Hematopoietic multipotent progenitor cell (in vitro differentiated cells): ENCODE measurements around the gene CAMK1. TPM values are rescaled to one million over a fixed set of nuclear protein-coding genes. Genes with fewer than 3 reads are reported as not detected.

Experiments used
- DNase-seq, 3 donors: peaks; one replicate each; pipeline ENCODE4 v3.0.0-alpha.2; 2011 to 2015; ENCODE audit warnings: low read depth in 2 of 3, low spot score in 2 of 3
- total RNA-seq: library from RNA; depleted of rRNA; stranded (reverse); fragments of >200 nt; gene quantifications from one replicate; pipeline ENCODE4 v1.2.3, GENCODE V29; 2012

Gene CAMK1
- total RNA-seq: 1.1 TPM

DNA sequence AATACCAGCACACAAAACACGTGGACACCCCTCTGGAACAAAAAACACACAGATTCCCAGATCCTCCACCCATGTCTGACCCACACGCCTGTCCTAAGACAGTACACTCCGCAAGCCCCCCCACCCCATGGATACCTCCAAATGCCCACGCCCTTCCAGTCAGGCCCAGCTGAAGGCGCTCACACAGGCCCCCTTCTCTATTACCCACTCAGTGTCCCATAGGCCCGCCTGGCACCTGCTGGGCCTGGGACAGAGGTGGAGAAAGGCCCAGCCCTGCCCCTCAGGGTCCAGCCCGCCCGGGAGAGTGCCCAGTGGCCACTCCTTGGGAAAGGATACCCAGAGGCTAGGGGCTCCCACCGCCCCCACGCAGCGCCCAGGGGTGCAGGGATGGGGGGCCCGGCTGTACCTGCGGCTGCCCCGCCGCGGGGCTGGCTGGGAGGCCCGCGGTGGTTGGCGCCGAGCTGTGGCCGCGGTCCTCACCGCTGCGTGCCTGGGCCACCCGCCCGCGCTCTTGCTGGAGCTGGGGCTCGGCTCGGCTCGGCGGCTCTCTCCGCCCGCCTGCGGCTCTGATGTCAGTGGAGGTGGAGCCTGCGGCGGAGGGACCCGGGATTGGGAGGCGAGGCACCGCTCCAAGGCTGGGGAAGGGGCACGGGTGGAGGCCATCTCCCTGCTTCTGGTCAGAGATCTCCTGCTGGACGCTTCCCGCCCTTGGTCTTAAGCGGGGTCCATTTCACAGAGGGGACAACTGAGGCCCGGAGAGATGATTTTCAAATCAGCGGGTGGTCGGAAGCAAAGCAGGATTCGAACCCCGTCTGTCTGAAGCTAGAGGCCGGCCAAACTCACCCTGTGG lies at the start of gene CAMK1:
CAMK1 (minus strand) TSS at position 522 of the 850 bp plus-strand sequence. CDS start 2,198 bp downstream, outside the sequence.
- DNase-seq: peak in 2 of 3 donors; percentile 44 to 56

DNA sequence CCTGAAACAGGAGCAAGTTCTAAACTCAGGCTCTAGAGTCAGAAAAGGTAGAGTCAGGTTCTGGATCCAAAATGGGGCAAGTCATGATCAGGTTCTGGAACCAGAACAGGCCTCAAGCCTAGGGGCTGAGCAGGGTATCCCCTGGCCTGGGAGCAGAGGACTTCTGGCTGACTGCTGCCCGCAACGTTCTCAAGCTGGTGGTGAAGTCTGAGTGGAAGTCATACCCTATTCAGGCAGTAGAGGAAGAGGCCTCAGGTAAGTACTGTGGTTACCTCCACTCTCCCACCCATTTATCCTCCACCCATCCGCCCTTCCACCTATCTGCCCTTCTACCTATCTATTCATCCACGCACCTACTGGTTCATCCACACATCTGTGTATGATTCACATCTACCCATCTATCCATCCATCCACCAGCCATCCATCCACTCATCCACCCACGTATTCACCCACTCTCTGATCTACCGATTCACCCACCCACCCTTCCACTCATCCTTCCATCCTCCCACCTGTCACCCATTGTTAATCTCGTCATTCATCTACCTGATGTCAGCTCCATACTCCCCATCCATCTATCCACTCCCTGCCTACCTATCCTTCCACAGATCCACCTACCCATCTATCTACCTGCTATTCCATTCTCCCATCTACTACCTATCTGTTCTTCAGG lies 49.1 kb upstream of the CAMK1 start:
- no peak for DNase-seq

DNA sequence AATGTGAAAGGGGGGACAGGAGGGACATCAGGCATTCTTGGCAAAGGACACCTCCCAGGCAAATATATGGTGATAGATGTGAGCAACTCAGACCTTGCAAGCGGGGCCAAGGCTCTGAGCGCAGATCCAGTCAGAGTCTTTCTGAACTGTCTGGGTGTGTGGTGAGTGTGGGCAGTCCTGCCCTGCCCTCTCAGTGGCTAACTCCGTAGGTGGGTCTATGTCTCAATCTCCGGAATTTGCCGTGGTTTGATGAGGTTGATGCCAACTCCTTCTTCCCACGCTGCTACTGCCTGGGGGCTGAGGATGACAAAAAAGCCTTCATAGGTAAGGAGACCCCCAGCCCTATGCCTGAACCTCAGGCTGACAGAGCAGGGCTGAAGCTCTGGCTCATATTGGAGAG lies 47.7 kb upstream of the CAMK1 start:
- DNase-seq: no peak

DNA sequence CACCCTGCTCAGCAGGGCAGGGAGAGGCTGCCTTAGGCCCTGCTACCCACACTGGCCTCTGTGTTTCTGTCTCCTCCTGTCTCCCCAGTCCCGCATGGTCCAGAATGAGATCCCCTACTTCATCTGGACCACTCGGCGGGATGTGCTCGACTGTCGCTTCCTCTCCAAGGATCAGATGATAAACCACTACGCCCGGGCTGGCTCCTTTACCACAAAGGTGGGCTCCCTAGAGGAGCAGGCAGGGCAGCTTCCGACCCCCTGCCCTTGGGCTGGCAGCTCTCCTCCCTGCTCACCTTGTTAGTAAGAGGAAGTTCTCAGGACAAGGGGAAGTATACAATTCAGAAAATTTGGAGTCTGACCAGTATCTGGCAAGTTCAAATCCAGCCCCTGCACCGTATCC lies 46.2 kb upstream of the CAMK1 start:
- DNase-seq: no peak

DNA sequence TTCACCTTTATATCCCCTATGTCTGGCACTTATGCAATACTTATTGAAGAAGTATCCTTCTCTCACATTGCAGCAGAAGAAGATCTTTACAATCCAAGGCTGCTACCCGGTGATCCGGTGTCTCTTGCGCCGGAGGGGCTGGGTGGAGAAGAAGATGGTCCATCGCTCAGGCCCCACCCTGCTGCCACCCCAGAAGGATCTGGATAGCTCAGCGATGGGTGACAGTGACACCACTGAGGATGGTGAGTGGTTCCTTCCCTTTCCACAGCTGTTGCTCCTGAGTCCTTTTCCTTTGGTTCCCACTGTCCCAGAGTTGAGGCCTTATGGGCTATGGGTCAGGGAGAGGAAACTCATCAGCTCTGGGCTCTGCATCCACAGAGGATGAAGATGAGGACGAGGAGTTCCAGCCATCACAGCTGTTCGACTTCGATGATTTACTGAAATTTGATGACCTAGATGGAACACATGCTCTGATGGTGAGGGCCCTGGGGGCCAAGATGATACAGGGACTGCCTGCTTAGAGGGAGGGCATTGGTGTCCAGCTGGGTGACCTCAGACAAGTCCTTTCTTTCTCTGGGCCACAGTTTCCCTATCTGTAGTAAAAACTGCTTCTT lies 43.2 kb upstream of the CAMK1 start:
- DNase-seq: no peak

DNA sequence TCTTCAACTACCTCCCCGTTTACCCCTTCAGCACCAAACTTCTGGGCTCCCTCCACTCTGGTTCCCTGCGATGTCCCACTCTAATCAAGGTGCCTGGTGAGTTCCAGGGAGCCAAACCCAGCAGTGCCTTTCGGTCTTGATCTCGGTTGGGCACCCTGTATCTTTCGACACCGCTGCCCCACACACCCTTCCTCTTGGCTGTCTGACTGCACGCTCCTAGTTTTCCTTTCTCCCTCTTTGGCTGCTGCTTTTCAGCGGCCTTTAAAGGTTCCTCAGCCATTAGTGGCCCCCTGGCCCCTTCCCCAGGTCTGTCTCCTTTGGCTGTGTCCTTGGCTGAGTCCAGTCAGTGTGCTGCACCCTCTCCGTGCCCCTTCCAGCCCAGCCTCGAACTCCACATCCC lies 41.1 kb upstream of the CAMK1 start:
- DNase-seq: no peak

DNA sequence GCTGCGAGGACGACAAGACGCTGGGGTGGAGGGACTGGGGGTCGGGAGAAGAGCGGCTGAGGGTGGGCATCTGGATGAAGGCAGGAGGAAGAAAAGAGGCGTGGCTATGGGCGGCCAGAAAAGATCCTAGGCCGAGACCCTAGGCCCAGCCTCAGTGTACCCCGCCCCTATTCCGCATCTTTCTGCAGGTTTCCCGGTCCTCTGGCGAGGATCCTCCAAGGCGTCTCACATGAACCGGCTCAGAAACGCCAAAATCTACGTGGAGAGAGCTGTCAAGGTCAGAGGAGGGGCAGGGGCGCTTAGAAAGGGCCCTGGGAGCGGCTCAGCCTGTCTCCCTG lies 40.7 kb upstream of the CAMK1 start:
- no peak for DNase-seq

DNA sequence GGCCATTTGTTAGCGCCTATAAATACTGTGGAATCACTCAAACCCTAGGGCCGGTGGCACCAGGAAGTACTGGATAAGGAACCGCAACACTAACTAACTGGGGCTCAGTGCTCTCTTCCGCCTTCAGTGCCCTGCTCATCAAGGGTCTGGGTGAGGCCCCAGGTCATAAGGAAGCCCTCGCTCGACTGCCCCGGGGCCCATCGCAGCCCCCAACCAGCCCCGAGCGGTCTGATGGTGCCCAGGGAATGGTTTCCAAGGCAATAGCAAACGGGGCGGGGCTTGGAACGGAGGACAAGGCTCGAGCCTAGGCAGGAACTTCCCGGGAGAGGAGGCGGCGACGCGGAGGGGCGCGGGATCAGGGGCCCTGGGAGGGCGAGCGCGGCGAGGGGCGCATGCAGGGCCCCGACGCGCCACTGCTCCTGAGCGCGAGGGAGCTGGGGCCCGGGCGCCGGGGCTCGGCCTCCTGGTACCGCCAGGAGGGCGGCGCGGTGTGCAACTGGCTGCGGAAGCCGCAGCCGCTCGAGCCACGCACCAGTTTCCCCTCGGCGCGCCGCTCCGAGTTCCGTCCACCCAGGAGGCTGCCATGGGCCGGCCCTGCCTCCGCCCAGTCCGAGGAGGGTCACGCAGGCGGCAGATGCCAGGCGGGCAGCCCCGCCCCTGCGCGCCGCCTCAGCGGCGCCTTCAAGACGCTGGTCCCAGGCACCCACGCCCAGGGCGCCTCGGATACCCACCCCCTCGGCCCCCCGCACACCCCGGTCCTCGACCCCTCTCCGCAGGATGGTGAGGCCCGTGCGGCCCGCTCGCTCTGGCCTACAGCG lies 40.1 kb upstream of the CAMK1 start, which contains the start of gene TTLL3:
TTLL3 (plus strand) TSS at position 648 of the 818 bp plus-strand sequence. CDS start 400 bp downstream, outside the sequence.
- peak; percentile 37 to 57 (median 40) for DNase-seq

DNA sequence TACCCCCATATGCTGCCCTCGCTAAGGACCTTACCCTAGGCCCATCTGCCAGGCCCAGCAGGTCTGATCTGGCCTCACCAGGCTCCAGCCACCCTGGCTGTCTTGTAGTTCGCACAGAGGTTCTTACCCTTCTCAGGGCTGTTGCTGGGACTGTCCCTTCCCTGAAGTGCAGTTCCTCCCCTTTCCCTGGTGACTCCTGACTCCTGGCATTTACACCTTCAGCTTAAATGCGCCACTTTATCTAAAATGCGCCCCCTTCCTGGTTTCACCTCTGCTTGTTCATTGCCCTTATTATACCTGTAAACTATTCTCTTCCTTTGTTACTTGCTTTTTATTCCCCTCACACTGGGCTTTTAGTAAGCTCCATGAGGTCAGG lies 39.5 kb upstream of the CAMK1 start:
- DNase-seq: no peak

DNA sequence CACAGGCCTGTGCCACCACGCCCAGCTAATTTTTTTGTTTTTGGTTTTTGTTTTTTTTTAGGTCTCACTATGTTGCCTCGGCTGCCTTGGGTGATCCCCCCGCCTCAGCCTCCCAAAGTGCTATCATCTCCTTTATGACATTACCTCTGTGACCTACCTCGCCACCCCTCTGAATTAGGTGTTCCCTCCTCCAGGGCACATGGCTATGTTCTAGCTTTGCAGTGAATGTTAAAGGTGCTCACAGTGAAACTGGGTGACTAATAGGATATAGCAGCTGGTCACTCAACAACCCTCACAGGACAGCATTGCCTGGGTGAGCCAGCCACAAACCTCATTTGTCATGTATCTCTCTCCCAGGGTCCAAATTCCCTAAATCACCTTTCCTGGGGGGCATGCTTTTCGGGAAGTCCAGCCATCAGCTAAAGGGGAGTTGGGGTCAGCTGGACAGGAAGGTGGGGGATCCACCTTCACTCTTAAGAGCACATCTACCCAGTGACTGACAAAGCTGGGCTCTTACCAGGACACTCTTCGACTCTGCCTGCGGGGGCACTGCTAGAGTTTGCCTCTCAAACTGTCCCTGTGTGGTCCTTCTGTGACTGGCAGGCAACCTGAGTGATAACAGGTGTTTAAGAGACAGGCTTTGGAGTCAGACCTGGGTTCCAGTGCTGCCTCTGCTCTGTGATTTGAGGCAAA lies 38.7 kb upstream of the CAMK1 start:
- peak; percentile 22 to 60 (median 42) for DNase-seq

DNA sequence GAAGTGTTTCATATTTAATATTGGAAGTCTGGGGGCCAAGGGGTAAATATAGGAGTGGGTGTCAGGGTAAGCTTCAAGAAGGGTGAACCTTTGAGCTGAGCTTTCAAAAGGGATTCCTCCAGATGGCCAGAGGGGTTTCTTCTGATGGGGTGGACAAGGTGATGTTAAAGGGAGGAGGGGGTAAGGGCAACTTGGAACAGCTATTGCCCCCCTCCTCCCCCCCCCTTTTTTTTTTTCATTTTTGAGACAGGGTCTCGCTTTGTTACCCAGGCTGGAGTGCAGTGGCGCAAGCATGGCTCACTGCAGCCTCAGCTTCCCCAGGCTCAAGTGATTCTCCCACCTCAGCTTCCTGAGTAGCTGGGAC lies 38.2 kb upstream of the CAMK1 start:
- DNase-seq: no peak

DNA sequence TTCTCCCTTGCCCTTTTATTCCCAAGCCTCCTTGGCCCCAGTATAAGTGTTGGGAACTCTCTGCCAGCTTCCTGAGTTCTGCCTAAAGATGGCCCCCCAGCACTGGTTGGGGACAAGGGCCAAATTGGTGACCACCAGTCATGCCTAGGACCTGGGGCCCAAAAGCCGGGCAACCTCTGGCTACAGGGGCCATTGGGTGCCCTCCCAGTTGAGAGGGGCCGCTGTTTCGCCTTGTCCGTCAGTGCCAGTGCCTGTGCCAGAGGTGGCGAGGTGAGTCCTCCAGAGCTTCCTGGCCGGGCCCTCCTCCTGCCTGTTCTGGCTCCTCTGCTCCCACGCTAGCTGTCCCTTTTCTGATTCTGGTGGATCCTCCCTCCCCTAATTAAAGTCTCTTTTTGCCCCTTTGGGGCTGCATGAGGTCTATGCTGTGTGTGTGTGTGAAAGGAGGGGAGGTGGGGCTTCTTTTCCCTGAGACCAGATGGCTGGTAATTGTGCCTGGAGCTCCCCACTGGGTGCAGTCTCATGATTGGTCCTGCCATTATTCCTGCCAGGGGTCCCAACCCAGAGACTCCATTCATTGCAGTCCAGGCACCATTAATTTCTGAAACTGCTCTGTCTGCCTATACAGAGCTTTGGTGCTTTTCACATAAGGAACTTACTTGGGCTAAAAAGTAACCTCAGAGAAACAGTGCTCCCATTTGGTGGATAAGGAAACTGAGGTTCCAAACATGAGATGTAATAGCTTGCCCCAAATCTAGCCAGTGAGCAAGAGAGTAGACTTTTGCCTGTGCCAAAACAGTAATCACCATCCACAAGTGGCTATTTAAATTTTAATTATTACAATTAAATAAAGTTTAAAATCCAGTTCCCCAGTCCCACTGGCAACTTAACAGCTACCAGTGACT lies 37.2 kb upstream of the CAMK1 start:
- no peak for DNase-seq

DNA sequence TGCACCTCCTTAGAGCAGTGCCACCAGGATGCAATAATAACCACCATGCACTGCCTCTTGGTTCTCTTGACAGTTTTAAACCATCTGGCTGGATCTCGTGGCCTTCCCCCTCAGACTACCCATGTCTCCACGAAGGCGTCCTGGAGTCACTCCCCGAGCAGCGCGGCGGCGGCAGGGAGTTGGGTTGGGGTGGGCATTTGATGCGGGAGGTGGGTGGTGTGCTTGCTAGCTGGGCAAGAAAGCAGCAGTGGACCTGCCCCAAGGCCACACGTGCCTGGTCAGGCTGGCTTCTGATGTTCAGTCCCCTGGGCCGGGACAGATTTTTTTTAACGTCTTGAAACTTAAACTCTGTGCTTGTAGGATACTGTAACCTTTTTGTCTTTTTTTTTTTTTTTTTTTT lies 36.4 kb upstream of the CAMK1 start:
- no peak for DNase-seq

DNA sequence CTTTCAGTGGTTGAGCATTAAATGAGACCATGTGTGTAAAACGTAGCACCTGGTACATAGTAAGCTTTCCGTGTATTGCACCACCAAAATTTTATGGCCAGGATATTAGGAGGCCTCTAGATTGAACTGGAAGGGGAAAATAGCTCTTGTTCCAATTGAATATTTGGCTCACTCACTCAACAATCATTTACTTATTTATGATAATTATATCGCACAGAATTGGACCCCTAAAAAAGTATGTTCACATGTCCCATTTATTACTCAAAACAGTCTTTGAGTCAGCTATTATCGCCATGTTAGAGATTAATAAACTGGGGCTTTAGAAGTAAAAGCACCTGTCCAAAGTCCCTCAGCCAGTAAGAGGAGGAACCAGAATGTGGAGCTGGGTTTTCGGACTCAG lies 35.2 kb upstream of the CAMK1 start:
- DNase-seq: no peak

DNA sequence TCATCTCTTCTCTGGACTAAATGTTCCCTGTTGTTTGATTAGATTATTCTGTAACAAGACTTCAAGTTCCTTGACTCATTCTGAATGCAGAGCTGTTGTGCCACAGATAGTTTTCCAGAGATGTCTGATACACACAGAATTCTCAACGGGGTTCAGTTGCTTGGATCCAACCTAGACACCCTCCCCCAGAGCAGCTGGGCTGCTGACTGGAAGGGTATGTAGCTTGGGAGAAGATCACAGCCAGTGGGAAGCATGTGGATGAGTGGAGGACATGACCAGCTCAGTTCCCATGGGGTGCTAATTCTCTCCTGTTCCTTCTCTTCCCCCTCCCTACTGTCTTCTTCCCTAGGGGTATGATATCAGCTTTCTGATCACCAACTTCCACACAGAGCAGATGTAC lies 33.7 kb upstream of the CAMK1 start:
- DNase-seq: no peak

DNA sequence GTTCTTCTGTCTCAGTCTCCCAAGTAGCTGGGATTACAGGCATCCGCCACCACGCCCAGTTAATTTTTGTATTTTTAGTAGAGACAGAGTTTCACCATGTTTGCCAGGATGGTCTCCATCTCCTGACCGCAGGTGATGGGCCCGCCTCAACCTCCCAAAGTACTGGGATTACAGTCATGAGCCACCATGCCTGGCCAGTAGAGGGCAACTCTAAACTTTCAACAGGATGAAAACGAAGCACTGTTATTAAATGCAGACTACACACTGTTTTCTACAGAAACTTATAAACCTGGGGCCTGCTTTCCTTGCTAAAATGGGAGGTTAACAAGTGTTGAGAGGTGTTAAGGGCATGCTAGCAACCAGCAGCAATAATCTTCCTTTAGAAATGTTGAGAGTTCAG lies 30.8 kb upstream of the CAMK1 start:
- no peak for DNase-seq

DNA sequence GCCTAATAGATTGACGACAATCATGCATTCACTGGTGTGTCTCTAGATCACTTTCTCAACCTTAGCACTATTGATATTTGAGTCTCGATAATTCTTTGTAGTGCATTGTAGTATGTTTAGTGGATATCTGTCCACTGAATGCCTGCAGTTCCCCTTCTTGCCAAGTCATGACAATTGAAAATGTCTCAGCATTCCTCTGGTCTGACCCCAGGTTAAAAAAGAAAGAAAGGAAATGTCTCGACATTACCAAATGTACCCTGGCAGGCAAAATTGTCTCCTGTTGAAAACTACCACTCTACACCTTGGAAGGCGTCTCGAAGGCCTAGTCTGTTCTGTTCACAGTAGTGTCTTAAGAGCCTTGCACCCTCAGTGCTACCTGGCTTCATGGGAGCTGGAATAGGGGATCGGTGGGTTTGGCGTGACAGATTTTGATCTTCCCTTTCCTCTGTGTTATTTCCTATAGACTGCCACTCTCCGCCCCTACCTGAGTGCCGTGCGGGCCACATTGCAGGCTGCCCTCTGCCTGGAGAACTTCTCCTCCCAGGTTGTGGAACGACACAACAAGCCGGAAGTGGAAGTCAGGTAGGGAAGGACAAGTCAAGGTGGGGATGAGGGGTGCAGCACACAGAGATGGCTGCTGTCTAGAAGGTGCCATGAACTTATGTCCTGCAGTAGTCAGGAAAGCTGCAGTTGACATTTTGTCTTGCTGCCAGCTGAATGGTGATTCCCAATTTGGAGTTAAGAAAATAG lies 27.6 kb upstream of the CAMK1 start:
- DNase-seq: no peak

DNA sequence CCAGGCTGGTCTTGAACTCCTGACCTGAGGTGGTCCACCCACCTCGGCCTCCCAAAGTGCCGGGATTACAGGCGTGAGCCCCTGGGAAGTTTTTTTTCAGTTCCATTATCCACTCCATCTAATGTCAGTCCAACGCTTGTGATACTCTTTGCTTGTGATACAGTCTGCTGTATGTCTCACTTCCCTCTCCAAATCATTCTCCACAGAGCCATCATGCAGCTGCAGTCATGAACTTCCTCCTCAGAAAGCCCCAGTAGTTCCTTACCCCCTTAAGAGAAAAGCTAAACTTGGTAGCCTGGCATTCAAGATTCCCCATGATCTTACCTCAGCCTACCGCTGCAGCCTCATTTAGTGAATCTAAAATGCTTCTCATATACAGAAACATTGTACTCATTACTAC lies 25.5 kb upstream of the CAMK1 start:
- DNase-seq: no peak

DNA sequence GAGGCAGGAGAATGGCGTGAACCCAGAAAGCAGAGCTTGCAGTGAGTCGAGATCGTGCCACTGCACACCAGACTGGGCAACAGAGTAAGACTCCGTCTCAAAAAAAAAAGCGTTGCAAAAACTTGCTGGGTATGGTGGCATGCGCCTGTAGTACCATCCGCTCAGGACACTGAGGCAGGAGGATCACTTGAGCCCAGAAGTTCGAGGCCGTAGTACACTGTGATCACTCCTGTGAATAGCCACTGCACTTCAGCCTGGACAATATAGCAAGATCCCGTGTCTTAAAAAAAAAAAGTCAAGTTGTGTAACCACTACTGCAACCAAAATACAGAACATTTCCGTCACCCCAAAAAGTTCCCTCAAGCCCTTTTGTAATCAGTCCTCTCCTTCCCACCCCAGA lies 24.7 kb upstream of the CAMK1 start:
- DNase-seq: no peak
